ENCODE results near the gene RTCA. TPM values are rescaled to one million over a fixed set of nuclear protein-coding genes. Genes with fewer than 3 reads are reported as not detected.

Gene RTCA
- total RNA-seq, 1 donor from 2014 or later = 39.3 TPM

GRCh38 chr1:100277866-100278265, 11.8 kb downstream of the RTCA start:
- no peaks in the 10 kb centered on the region for H3K4me1 Mint-ChIP-seq (ENCODE audit: low read depth)
- no peak for TF ChIP-seq CTCF (IDR thresholded peaks at IDR 0.05; ENCODE audit: unreplicated experiment)

GRCh38 chr1:100279358-100279923, 13.4 kb downstream of the RTCA start:
- H3K27ac Mint-ChIP-seq = no peak overlapping the region
- no peaks in the 10 kb centered on the region for H3K9me3 Mint-ChIP-seq (ENCODE audit: low read depth)
- H3K4me1 Mint-ChIP-seq (ENCODE audit: low read depth) = no peaks in the 10 kb centered on the region
- no peak for DNase-seq (ENCODE audit: low spot score, unreplicated experiment)
- no peak for TF ChIP-seq CTCF (IDR thresholded peaks at IDR 0.05; ENCODE audit: unreplicated experiment)
- peaks cover 34% of the 10 kb centered on the region for H3K36me3 Mint-ChIP-seq (ENCODE audit: insufficient read depth)
- no peaks in the 10 kb centered on the region for H3K27me3 Mint-ChIP-seq
- H3K4me3 Mint-ChIP-seq (ENCODE audit: low read depth) = no peak overlapping the region

More at GRCh38 chr1:100277866-100278265, 11.8 kb downstream of the RTCA start:
- no peak overlapping the region for H3K27ac Mint-ChIP-seq
- H3K27me3 Mint-ChIP-seq = no peaks in the 10 kb centered on the region
- DNase-seq (ENCODE audit: low spot score, unreplicated experiment) = no peak
- H3K9me3 Mint-ChIP-seq (ENCODE audit: low read depth) = no peaks in the 10 kb centered on the region
- H3K4me3 Mint-ChIP-seq (ENCODE audit: low read depth) = no peak overlapping the region
- H3K36me3 Mint-ChIP-seq (ENCODE audit: insufficient read depth) = peaks cover 37% of the 10 kb centered on the region

- TF ChIP-seq CTCF (IDR thresholded peaks at IDR 0.05; ENCODE audit: unreplicated experiment) = no peak
- no peaks in the 10 kb centered on the region for H3K9me3 Mint-ChIP-seq (ENCODE audit: low read depth)
- no peaks in the 10 kb centered on the region for H3K27me3 Mint-ChIP-seq
- H3K36me3 Mint-ChIP-seq (ENCODE audit: insufficient read depth) = peaks cover 34% of the 10 kb centered on the region
- H3K4me1 Mint-ChIP-seq (ENCODE audit: low read depth) = no peaks in the 10 kb centered on the region
- H3K4me3 Mint-ChIP-seq (ENCODE audit: low read depth) = no peak overlapping the region
- no peak for DNase-seq (ENCODE audit: low spot score, unreplicated experiment)
- no peak overlapping the region for H3K27ac Mint-ChIP-seq
Measured at GRCh38 chr1:100279954-100280682, 14.1 kb downstream of the RTCA start.

- Mint-ChIP-seq H3K4me3 (ENCODE audit: low read depth) (no peak overlapping the region), H3K9me3 (ENCODE audit: low read depth) (no peaks in the 10 kb centered on the region), H3K4me1 (ENCODE audit: low read depth) (no peaks in the 10 kb centered on the region), H3K27me3 (no peaks in the 10 kb centered on the region), H3K27ac (no peak overlapping the region), H3K36me3 (ENCODE audit: insufficient read depth) (peaks cover 26% of the 10 kb centered on the region)
- TF ChIP-seq CTCF (IDR thresholded peaks at IDR 0.05; ENCODE audit: unreplicated experiment) = no peak
- DNase-seq (ENCODE audit: low spot score, unreplicated experiment) = no peak
Measured at GRCh38 chr1:100284591-100284990, 18.6 kb downstream of the RTCA start.

- Mint-ChIP-seq H3K27me3 (no peaks in the 10 kb centered on the region), H3K9me3 (ENCODE audit: low read depth) (no peaks in the 10 kb centered on the region), H3K4me3 (ENCODE audit: low read depth) (no peak overlapping the region), H3K4me1 (ENCODE audit: low read depth) (no peaks in the 10 kb centered on the region), H3K27ac (no peak overlapping the region), H3K36me3 (ENCODE audit: insufficient read depth) (peaks cover 17% of the 10 kb centered on the region)
- DNase-seq (ENCODE audit: low spot score, unreplicated experiment) = no peak
- no peak for TF ChIP-seq CTCF (IDR thresholded peaks at IDR 0.05; ENCODE audit: unreplicated experiment)
Measured at GRCh38 chr1:100287162-100287561, 21.1 kb downstream of the RTCA start.
